IMR-90 (cell line): Measurements from ENCODE around the gene FLOT2. TPM values are rescaled to one million over a fixed set of nuclear protein-coding genes. Genes with fewer than 3 reads are reported as not detected.
"Not testable (repeated sequence)": the region's sequence is repeated elsewhere in the genome, so short reads cannot be mapped to it uniquely, and the experiment has no call there.

Experiments used
- ATAC-seq: fragments of 200-7000 bp; cut with Tn5 transposase; 2 replicates; pipeline ENCODE4 v1.9.1; 2020; ENCODE audit warnings: low read depth, mild to moderate bottlenecking, moderate library complexity
- BruUV-seq: library from RNA; stranded (reverse); fragments of 400-500 nt; replicated peaks from 2 replicates; lab custom pipeline; 2021; lab: Mats Ljungman, UMichigan
- CTCF ChIA-PET: fragments of 300-600 bp; formaldehyde crosslinking; extraction: SDS; loops from one replicate; lab custom pipeline; 2021; ENCODE audit warnings: antibody characterized with exemption; lab: Yijun Ruan, JAX
- POLR2A ChIA-PET: fragments of 300-600 bp; sonication (Branson Sonifier 250); formaldehyde crosslinking; loops from one replicate; lab custom pipeline; 2022; ENCODE audit warnings: antibody characterized with exemption; ENCODE audit not compliant: unreplicated experiment; lab: Charles Lee
- DNase-seq: peaks from one replicate; pipeline ENCODE4 v3.0.0; 2013
- H2AFZ ChIP-seq: replicated peaks from 2 replicates; pipeline ENCODE3; 2013; ENCODE audit warnings: low read length, mild to moderate bottlenecking; ENCODE audit not compliant: poor library complexity
- H2AK5ac ChIP-seq: 2 replicates; pipeline ENCODE4 v1.6.1; 2013; ENCODE audit warnings: low read depth, low read length, inconsistent platforms
- H2AK9ac ChIP-seq: replicated peaks from 2 replicates; pipeline ENCODE3; 2013; ENCODE audit warnings: mild to moderate bottlenecking, low read depth, low read length, moderate library complexity; ENCODE audit not compliant: poor library complexity
- H2BK120ac ChIP-seq: 2 replicates; pipeline ENCODE4 v1.6.1; 2013; ENCODE audit warnings: low read depth, low read length, inconsistent platforms
- H2BK15ac ChIP-seq: 3 replicates; pipeline ENCODE4 v1.6.1; 2013; ENCODE audit warnings: low read depth, low read length, inconsistent platforms
- H2BK20ac ChIP-seq: 2 replicates; pipeline ENCODE4 v1.6.1; 2013; ENCODE audit warnings: low read depth, mild to moderate bottlenecking, inconsistent platforms, low read length, moderate library complexity
- H2BK5ac ChIP-seq: 2 replicates; pipeline ENCODE4 v1.6.1; 2013; ENCODE audit warnings: mild to moderate bottlenecking, low read depth, low read length, inconsistent platforms; ENCODE audit not compliant: poor library complexity, severe bottlenecking
- H3K14ac ChIP-seq: replicated peaks from 2 replicates; pipeline ENCODE4 v1.6.1; 2013; ENCODE audit warnings: low read depth, low read length, inconsistent platforms
- H3K18ac ChIP-seq: 2 replicates; pipeline ENCODE4 v1.6.1; 2013; ENCODE audit warnings: low read depth, low read length, control low read depth
- H3K23ac ChIP-seq: 2 replicates; pipeline ENCODE4 v1.6.1; 2013; ENCODE audit warnings: low read depth, low read length, inconsistent platforms
- H3K27ac ChIP-seq: 2 replicates; pipeline ENCODE4 v1.5.1; 2013; ENCODE audit warnings: mild to moderate bottlenecking, control low read depth, low read length; ENCODE audit not compliant: insufficient read depth
- H3K27me3 ChIP-seq: 2 replicates; pipeline ENCODE4 v1.6.1; 2013; ENCODE audit warnings: low read length; ENCODE audit not compliant: control insufficient read depth, insufficient read depth
- H3K36me3 ChIP-seq: 2 replicates; pipeline ENCODE4 v1.6.1; 2013; ENCODE audit warnings: low read length, mixed read lengths; ENCODE audit not compliant: control insufficient read depth, insufficient read depth
- H3K4ac ChIP-seq: 2 replicates; pipeline ENCODE4 v1.6.1; 2013; ENCODE audit warnings: low read depth, low read length, inconsistent platforms
- H3K4me1 ChIP-seq: 2 replicates; pipeline ENCODE4 v1.6.1; 2013; ENCODE audit warnings: low read length, mixed read lengths; ENCODE audit not compliant: control insufficient read depth, insufficient read depth
- H3K4me2 ChIP-seq: 2 replicates; pipeline ENCODE4 v1.6.1; 2013; ENCODE audit warnings: low read depth, mild to moderate bottlenecking, control low read depth, low read length, moderate library complexity
- H3K4me3 ChIP-seq: 2 replicates; pipeline ENCODE4 v1.5.1; 2013; ENCODE audit warnings: low read depth, mild to moderate bottlenecking, control low read depth, low read length, moderate library complexity; ENCODE audit not compliant: insufficient read depth
- H3K56ac ChIP-seq: 2 replicates; pipeline ENCODE4 v1.6.1; 2013; ENCODE audit warnings: low read length, inconsistent platforms; ENCODE audit not compliant: insufficient read depth; ENCODE audit errors: extremely low read depth
- H3K79me1 ChIP-seq, 2 experiments: 2 replicates each; pipeline ENCODE4 v1.6.1; 2013; ENCODE audit warnings: low read length in 2 of 2, inconsistent platforms in 1 of 2, low read depth in 1 of 2
- H3K9ac ChIP-seq: 2 replicates; pipeline ENCODE4 v1.6.1; 2013; ENCODE audit warnings: low read depth, low read length, control low read depth
- H3K9me1 ChIP-seq: 2 replicates; pipeline ENCODE4 v1.6.1; 2013; ENCODE audit warnings: low read length, inconsistent platforms; ENCODE audit not compliant: insufficient read depth
- H3K9me3 ChIP-seq: 2 replicates; pipeline ENCODE4 v1.6.1; 2013; ENCODE audit warnings: low read length; ENCODE audit not compliant: control insufficient read depth, insufficient read depth
- H4K20me1 ChIP-seq: 2 replicates; pipeline ENCODE4 v1.6.1; 2013; ENCODE audit warnings: low read length, inconsistent platforms; ENCODE audit not compliant: insufficient read depth
- H4K5ac ChIP-seq: 2 replicates; pipeline ENCODE4 v1.6.1; 2013; ENCODE audit warnings: mild to moderate bottlenecking, low read depth, low read length, control low read depth
- H4K8ac ChIP-seq, 2 experiments: 2 replicates each; pipeline ENCODE4 v1.6.1; 2013; ENCODE audit warnings: low read depth in 2 of 2, low read length in 2 of 2, control low read depth in 1 of 2, inconsistent platforms in 1 of 2
- H4K91ac ChIP-seq: 2 replicates; pipeline ENCODE4 v1.6.1; 2013; ENCODE audit warnings: low read depth, low read length, inconsistent platforms; ENCODE audit not compliant: insufficient read depth
- BHLHE40 ChIP-seq: fragments of 150-350 bp; IDR thresholded peaks from 2 replicates; pipeline ENCODE4 v1.6.1; 2016; ENCODE audit warnings: mild to moderate bottlenecking, low read depth, low read length
- CEBPB ChIP-seq: IDR thresholded peaks from 2 replicates; pipeline ENCODE4 v1.6.1; 2012; ENCODE audit warnings: low read depth, low read length, improper control_type of control experiment
- CHD1 ChIP-seq: IDR thresholded peaks from 2 replicates; pipeline ENCODE4 v1.6.1; 2012; ENCODE audit warnings: low read depth, low read length, improper control_type of control experiment
- MAFK ChIP-seq: IDR thresholded peaks from 2 replicates; pipeline ENCODE4 v1.6.1; 2012; ENCODE audit warnings: low read depth, low read length, improper control_type of control experiment
- NFE2L2 ChIP-seq: fragments of 150-350 bp; IDR thresholded peaks from 2 replicates; pipeline ENCODE4 v1.6.1; 2016; ENCODE audit warnings: low read depth, mild to moderate bottlenecking, low read length
- WGBS, 2 experiments: methylation state at CpG; one replicate each; pipeline versions ENCODE4 v1.1.5 to v1.1.7; 2013; ENCODE audit warnings: missing lambda C conversion rate in 2 of 2; ENCODE audit not compliant: insufficient read length in 1 of 2; ENCODE audit errors: extremely low coverage in 2 of 2; 5-methylcytosine and 5-hydroxymethylcytosine counted together
- dilution Hi-C: fragments of 300-500 bp; cut with HindIII; formaldehyde crosslinking; loops from one replicate; pipeline ENCODE4 v1.14.3; 2018; ENCODE audit warnings: low sequenced_read_pairs; ENCODE audit not compliant: unreplicated experiment
- in situ Hi-C: fragments of 300-500 bp; cut with MboI; formaldehyde crosslinking; loops from 3 replicates; pipeline ENCODE4 v1.14.3; 2019; ENCODE audit warnings: low sequenced_read_pairs, inconsistent platforms, mixed read lengths
- intact Hi-C: fragments of 100-400 bp; cut with micrococcal nuclease; formaldehyde crosslinking; loops from 2 replicates; pipeline ENCODE4 v1.10.0; 2022
- polyA plus RNA-seq, 3 experiments: library from polyadenylated mRNA; depleted of rRNA; stranded (reverse); fragments of >200 nt; gene quantifications; 2 replicates each; pipeline ENCODE4 v1.2.3, GENCODE V29; 2012; ENCODE audit warnings: low replicate concordance in 1 of 3
- total RNA-seq: library from RNA; depleted of rRNA; stranded (reverse); fragments of >200 nt; gene quantifications from 2 replicates; pipeline ENCODE4 v1.2.3, GENCODE V29; 2012
- TF ChIP-seq, protein P1 (sequence below): conservative IDR thresholded peaks from 2 replicates; pipeline ENCODE4 v1.5.1; 2012; ENCODE audit warnings: mild to moderate bottlenecking, low read depth, low read length, improper control_type of control experiment

The FLOT2 gene
- total and polyA plus RNA-seq, 2 of the 4 experiments (the other 2 are of a cell fraction), result 19.7 to 67.9 TPM

DNA sequence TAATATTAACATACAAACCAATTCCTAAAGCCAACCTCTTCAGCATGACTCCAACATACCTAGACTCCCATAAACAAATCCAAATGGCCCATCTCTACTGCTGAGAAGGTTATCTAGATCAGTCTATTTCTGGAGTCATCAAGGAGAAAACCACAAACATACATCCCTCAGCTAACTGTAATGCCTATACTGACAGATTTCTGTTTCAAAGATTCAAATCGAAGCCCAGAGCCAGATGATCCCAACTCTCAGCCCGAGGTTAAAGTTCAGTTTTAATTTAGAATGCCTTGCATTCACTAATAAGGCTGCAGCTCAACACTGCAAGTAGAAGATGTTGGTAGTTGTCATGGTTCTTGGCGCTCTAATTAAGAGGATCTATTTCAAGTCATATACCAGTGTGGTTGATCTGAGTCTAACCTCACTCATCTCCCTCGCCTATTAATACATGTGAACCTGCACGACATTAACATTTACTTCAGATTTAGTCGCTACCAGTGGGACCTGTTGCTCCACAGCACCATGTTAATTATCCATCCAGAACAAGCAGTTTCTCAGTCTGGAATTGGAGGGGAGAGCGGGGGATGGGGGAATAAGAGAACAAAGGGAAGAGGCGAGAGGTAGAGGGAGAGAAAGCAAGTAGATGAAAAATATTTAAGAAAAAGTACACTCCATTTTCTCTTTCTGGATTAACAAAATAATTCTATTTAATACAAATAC is 38.4 kb upstream of the FLOT2 start:
- Histone ChIP-seq H3K27ac (no peak overlapping the region), H3K18ac (no peak overlapping the region), H3K14ac (0 out of 2 replicates have a peak overlapping the region, but pooled peaks have one; percentile 0), H3K23ac (no peak overlapping the region), H3K4me2 (no peak overlapping the region), H3K9me3 (no peaks in the 10 kb centered on the region), H3K4ac (no peak overlapping the region), H2AK5ac (no peak overlapping the region), H3K9me1 (peaks cover 40% of the 10 kb centered on the region), H2BK120ac (no peak overlapping the region), H3K9ac (no peak overlapping the region), H3K4me1 (peaks cover 18% of the 10 kb centered on the region), H3K27me3 (no peaks in the 10 kb centered on the region), H2AK9ac (no peak overlapping the region), H2BK5ac (no peak overlapping the region), H4K91ac (no peak overlapping the region), H4K8ac (no peak overlapping the region), H2BK15ac (no peak overlapping the region), H2AFZ (no peak overlapping the region), H3K36me3 (peaks cover 5% of the 10 kb centered on the region), H2BK20ac (no peak overlapping the region), H4K20me1 (peaks cover 99% of the 10 kb centered on the region), H4K5ac (no peak overlapping the region), H3K4me3 (no peak overlapping the region), H3K79me1 (peaks cover 42 to 97% of the 10 kb centered on the region in 2 experiments), H3K56ac (no peak overlapping the region)
- no peak for DNase-seq
- dilution Hi-C loops, result no loop called here
- intact Hi-C loops, result no loop called here
- WGBS, 2 experiments, result no CpG with 5 or more reads among the region's 8 CpGs
- TF ChIP-seq NFE2L2, result no peak
- no peak for TF ChIP-seq CHD1
- TF ChIP-seq, protein P1, sequence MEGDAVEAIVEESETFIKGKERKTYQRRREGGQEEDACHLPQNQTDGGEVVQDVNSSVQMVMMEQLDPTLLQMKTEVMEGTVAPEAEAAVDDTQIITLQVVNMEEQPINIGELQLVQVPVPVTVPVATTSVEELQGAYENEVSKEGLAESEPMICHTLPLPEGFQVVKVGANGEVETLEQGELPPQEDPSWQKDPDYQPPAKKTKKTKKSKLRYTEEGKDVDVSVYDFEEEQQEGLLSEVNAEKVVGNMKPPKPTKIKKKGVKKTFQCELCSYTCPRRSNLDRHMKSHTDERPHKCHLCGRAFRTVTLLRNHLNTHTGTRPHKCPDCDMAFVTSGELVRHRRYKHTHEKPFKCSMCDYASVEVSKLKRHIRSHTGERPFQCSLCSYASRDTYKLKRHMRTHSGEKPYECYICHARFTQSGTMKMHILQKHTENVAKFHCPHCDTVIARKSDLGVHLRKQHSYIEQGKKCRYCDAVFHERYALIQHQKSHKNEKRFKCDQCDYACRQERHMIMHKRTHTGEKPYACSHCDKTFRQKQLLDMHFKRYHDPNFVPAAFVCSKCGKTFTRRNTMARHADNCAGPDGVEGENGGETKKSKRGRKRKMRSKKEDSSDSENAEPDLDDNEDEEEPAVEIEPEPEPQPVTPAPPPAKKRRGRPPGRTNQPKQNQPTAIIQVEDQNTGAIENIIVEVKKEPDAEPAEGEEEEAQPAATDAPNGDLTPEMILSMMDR, result no peak
- TF ChIP-seq BHLHE40, result no peak
- TF ChIP-seq CEBPB, result no peak
- TF ChIP-seq MAFK, result no peak
- ChIA-PET POLR2A (no interaction called here), CTCF (interaction anchor here (0.7 kb wide), 1 partner anchor 156 kb away, joined by 3 read pairs; no protein-coding TSS in a partner anchor)
- in situ Hi-C loops, result no loop called here
- ATAC-seq, result peak; percentile 33; the same call in 1 of the 2 replicates
- no TSS peak for BruUV-seq

DNA sequence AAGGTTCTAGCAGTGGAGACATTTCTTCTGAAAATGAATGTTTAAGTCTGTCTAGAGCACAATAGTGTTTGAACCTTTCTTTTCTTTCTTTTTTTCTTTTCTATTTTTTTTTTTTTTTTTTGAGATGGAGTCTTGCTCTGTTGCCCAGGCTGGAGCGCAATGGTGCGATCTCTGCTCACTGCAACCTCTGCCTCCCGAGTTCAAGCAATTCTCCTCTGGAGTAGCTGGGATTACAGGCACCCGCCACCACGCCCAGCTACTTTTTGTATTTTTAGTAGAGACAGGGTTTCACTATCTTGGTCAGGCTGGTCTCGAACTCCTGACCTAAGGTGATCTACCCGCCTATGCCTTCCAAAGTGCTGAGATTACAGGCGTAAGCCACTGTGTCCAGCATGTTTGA is 37.0 kb upstream of the FLOT2 start:
- H3K4me1 ChIP-seq, result peaks cover 18% of the 10 kb centered on the region
- H3K27ac ChIP-seq, H2BK5ac ChIP-seq, H4K8ac ChIP-seq, BruUV-seq, H3K9me3 ChIP-seq, H3K4me3 ChIP-seq, H3K9ac ChIP-seq, H2AK9ac ChIP-seq, ATAC-seq, H4K5ac ChIP-seq, DNase-seq, POLR2A ChIA-PET, H3K18ac ChIP-seq, H3K36me3 ChIP-seq, H3K27me3 ChIP-seq, H3K4me2 ChIP-seq, H2BK120ac ChIP-seq, H3K14ac ChIP-seq, H2BK20ac ChIP-seq, in situ Hi-C loops, intact Hi-C loops, H2BK15ac ChIP-seq, H3K56ac ChIP-seq, CTCF ChIA-PET, H3K23ac ChIP-seq, dilution Hi-C loops, H2AFZ ChIP-seq, H2AK5ac ChIP-seq, H4K91ac ChIP-seq, H3K4ac ChIP-seq: not testable (repeated sequence)
- peaks cover 34% of the 10 kb centered on the region for H3K9me1 ChIP-seq
- peaks cover 46 to 96% of the 10 kb centered on the region in 2 experiments for H3K79me1 ChIP-seq
- H4K20me1 ChIP-seq, result peaks cover 99% of the 10 kb centered on the region
- WGBS, 2 experiments, result 100% methylated on average over 3 of the region's 8 CpGs; no CpG with 5 or more reads in 1 of the 2 experiments
